Retinal pigment epithelial cell (primary cell): Measurements from ENCODE around the gene LPO.
A peak's percentile ranks its signal among the peaks of the same experiment; 100 is the strongest.

Source experiments
- DNase-seq: peaks from one replicate; pipeline ENCODE4 v3.0.0-alpha.2; 2010; ENCODE audit warnings: low read depth
- H3K4me3 ChIP-seq: 2 replicates; pipeline ENCODE4 v1.5.1; 2011; ENCODE audit warnings: mild to moderate bottlenecking, low read length, control low read depth, moderate library complexity
- TF ChIP-seq, protein P1 (sequence below): conservative IDR thresholded peaks from 2 replicates; pipeline ENCODE4 v1.5.1; 2011; ENCODE audit warnings: low read depth, low read length, control low read depth, inconsistent platforms

LPO gene

DNA sequence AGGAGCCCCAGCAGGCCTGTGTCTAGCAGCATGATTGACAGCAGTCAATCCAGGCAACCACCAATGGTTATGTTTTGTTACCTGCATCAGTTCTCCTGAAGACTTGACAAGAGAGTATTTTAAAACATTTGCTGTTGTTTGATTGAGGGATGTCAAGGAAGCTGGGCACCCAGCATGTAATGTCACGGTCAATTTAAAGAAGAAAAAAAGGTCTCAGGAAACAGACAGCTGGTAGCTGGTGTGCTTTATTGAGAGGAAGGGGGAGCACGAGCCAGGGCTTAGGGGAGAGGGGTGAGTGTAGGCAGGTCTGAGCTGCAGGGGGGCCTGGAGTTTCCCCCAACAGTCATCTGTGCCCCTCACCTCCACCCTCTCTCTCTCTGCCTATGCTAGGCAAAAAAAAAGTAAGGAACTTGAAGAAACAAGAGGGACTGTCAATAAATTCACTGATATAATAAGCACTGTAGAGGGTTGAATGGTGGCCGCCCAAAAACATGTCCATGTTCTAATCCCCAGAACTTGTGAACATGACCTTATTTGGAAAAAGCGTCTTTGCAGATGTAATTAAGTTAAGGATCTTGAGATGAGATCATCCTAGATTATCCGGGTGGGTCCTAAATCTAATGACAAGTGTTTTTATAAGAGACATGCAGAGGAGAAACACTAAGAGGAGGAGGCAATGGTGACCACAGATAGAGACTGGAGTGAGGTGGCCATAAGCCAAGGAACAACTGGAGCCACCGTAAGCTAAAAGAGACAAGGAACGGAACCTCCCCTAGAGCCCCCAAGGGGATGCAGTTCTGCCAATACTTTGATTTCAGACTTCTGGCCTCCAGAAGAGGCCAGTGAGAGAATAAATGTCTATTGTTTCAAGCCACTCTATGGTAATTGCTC is 75.7 kb downstream of the LPO start:
- DNase-seq: no peak
- TF ChIP-seq, protein P1, sequence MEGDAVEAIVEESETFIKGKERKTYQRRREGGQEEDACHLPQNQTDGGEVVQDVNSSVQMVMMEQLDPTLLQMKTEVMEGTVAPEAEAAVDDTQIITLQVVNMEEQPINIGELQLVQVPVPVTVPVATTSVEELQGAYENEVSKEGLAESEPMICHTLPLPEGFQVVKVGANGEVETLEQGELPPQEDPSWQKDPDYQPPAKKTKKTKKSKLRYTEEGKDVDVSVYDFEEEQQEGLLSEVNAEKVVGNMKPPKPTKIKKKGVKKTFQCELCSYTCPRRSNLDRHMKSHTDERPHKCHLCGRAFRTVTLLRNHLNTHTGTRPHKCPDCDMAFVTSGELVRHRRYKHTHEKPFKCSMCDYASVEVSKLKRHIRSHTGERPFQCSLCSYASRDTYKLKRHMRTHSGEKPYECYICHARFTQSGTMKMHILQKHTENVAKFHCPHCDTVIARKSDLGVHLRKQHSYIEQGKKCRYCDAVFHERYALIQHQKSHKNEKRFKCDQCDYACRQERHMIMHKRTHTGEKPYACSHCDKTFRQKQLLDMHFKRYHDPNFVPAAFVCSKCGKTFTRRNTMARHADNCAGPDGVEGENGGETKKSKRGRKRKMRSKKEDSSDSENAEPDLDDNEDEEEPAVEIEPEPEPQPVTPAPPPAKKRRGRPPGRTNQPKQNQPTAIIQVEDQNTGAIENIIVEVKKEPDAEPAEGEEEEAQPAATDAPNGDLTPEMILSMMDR: no peak

DNA sequence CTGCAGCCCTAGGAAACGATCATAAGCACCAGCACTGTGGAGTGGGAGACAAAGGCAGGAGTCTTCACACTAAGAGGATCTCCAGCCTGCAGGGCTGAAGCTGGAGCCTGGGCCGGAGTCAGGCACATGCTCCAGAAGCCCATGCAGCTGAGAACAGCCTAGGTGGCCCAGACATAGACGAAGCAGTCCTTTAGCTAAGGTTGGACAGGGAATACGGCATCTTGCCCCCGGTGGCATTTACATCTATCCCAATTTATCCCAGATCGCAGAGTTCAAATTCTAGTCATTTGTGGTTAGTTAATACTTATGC is 76.3 kb downstream of the LPO start:
- no peak overlapping the region for H3K4me3 ChIP-seq
- DNase-seq: no peak
- TF ChIP-seq, protein P1: no peak

More for the DNA sequence above, 75.7 kb downstream of the LPO start:
- H3K4me3 ChIP-seq: no peak overlapping the region

DNA sequence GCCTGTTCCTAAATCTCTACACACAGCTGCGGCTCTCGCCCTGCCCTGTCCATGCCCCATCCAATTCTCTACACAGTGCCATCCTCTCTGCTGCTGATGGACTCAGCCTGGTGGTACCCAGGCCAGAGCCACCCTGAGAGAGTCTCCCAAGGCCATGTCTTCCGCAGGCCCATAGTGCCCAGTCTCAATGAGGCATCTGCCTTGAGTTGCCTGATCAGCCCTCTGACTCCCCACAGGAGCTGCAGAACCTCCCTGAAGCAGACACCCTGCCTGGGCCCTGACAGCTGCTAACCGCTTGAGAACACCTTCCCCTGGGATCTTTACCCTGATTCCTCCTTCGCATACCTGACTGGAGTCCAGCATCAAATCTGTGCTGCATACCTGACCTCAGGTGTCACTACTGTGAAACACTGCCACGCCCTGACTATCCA is 76.9 kb downstream of the LPO start:
- TF ChIP-seq, protein P1: no peak
- no peak for DNase-seq
- no peak overlapping the region for H3K4me3 ChIP-seq

DNA sequence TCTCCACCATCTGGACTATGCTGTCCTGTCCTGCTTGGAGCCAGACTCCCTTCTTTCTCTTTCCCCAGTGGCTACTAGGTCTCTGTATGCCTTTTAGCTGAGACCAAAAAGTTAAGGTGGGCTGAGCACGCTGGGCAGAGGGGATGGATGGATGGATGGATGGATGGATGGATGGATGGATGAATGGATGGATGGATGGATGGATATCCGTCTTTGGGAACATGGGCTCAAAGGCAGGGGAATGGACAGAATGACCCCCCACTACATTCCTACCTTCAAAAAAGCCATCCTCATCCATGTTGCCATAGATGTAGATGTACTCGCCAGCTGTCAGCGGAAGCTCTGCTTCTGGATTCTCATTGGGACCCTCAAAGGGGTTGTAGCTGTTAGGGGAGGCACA is 77.4 kb downstream of the LPO start:
- H3K4me3 ChIP-seq: no peak overlapping the region
- DNase-seq: no peak
- TF ChIP-seq, protein P1: no peak

DNA sequence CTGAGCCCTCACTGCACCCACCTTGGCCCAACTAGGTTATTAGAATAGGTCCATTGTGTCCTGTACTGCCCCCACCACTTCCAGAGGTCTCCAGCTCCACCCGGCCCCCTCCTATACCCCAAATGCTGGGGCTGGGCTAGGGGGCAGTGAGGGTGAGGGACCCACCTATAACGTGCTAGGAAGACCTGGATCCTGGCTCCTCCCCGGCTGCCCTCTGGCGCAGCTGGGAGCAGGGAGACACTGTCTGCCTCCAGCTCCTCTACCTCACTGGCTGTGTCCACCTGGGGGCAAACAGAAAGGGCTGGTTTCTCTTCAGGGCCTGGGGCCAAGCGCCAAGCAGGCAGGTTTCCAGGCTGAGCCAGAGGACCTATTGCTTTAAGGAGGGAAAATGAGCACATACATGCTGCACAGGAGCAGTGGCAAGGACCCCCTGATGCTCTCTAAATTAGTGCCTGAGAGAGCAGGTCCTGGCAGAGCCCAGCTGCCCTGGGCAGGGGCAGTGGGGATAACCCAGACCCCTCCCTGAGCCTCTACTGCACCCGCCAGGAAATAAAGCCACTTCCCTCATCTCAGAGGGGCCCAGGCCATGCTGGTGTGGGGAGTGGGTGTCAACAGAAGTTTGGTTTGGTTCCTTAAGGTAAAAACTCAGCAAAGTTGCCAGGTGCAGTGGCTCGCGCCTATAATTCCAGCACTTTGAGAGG is 78.0 kb downstream of the LPO start:
- TF ChIP-seq, protein P1: no peak
- no peak for DNase-seq
- no peak overlapping the region for H3K4me3 ChIP-seq

DNA sequence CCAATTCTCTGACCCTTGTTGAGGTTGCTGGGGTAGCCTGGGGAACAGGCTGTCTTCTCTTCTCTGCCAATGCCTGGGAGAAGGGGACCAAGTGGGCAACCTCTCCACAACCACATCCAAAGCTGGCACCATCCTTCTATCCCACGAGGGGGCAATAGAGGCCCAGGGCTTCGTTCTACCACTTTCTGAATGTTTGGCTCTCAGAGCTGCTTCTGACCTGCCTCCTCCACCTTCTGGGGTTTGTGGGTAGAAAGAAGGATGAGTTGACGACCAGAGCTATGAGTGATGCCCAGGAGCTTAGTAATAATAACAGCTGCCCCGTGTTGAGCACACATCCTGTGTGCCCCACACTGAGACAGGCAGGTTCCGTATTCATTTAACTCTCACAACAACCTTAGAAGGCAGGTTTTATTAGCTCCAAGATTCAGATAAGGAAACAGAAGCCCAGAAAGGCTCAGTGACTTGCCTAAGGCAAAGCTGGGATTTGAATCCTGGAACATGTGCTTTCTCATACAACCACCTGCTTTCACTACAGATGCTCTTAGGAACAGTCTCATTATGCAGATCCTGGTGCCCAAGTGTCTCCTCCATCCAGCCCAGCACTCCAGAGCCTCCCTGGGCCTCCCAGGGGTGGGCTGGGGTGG is 79.2 kb downstream of the LPO start:
- DNase-seq: peak; percentile 2
- H3K4me3 ChIP-seq: no peak overlapping the region
- TF ChIP-seq, protein P1: peak; percentile 78
